ENCODE data around the gene STMN1. TPM values are rescaled to one million over a fixed set of nuclear protein-coding genes. Genes with fewer than 3 reads are reported as not detected.

Gene STMN1
- total and polyA plus RNA-seq, 10 of the 15 experiments (the other 5 are each of a cell fraction or from before 2014, with no cell fraction given), result 220 to 1,272 (median 603) TPM

DNA sequence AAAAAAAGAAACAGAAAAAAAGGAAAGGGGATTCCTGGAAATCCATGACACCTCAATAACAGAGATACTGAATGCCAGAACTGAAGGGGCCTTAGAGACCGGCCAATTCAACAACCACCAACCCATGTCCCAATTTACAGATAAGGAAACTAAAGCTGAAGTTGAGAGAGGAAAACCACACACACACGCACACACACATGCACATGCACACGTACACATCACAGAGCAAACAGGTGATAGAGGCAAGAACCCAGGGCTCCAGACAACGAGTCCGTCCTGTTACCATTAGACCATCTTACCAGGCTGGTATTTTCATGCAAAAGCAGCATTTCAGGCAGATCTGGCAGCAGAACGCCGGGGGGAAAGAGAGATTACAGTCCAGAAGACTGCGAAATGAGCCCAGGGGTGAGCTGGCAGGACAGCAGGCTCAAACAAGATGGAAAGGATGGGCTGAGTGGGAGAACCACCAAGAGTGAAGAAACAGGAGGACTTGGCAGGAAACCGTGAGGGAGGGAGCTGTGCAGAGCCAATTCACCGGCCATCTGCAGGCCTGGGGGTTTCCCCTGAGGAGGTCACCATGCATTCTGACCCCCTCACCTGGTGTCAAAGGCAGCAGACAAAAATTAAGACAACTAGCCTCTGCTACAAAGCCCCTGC, 48.2 kb upstream of the STMN1 start:
- POLR2A ChIA-PET, result interaction anchor here (0.6 kb wide), 1 partner anchor 413 kb away, joined by 5 read pairs; no protein-coding TSS in a partner anchor
- in situ Hi-C loops (cut with MboI), result no loop called here
- no peak for FAIRE-seq
- no peak for DNase-seq (ENCODE audit: low read depth, low spot score)
- TF ChIP-seq ZSCAN29 (IDR thresholded peaks at IDR 0.05), result no peak
- TF ChIP-seq ZNF274 (IDR thresholded peaks at IDR 0.05; ENCODE audit: insufficient read depth, insufficient read length), result no peak
- TF ChIP-seq RB1 (IDR thresholded peaks at IDR 0.05; ENCODE audit: borderline replicate concordance), result no peak
- TF ChIP-seq, protein P1, sequence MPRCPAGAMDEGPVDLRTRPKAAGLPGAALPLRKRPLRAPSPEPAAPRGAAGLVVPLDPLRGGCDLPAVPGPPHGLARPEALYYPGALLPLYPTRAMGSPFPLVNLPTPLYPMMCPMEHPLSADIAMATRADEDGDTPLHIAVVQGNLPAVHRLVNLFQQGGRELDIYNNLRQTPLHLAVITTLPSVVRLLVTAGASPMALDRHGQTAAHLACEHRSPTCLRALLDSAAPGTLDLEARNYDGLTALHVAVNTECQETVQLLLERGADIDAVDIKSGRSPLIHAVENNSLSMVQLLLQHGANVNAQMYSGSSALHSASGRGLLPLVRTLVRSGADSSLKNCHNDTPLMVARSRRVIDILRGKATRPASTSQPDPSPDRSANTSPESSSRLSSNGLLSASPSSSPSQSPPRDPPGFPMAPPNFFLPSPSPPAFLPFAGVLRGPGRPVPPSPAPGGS (IDR thresholded peaks at IDR 0.05; ENCODE audit: borderline replicate concordance, insufficient read depth, low read depth, low read length, poor library complexity, severe bottlenecking), result no peak
- TF ChIP-seq SP1 (IDR thresholded peaks at IDR 0.05; ENCODE audit: low read depth, low read length), result no peak
- no peak for TF ChIP-seq BCL11A (IDR thresholded peaks at IDR 0.05; ENCODE audit: low read depth, low read length)
- TF ChIP-seq RCOR1 (conservative IDR thresholded peaks at IDR 0.05; ENCODE audit: low read depth, low read length), result no peak
- Histone ChIP-seq H3K79me2 (ENCODE audit: control insufficient read depth, insufficient read depth, low read length) (no peaks in the 10 kb centered on the region), H3K9me3 (replicated peaks; ENCODE audit: control insufficient read depth, insufficient read depth, low read length) (no peaks in the 10 kb centered on the region), H3K9ac (ENCODE audit: control insufficient read depth, insufficient read depth, low read length) (no peak overlapping the region), H3K27ac (ENCODE audit: control insufficient read depth, insufficient read depth) (no peak overlapping the region), H2AFZ (ENCODE audit: control insufficient read depth, low read depth, low read length) (no peak overlapping the region), H3K4me3 (no peak overlapping the region), H3K4me2 (ENCODE audit: control insufficient read depth, insufficient read depth) (no peak overlapping the region), H3K27me3 (replicated peaks in 1 of 2; ENCODE audit: control insufficient read depth in 2 of 2, insufficient read depth in 2 of 2, low read length in 1 of 2) (no peaks in the 10 kb centered on the region), H4K20me1 (ENCODE audit: control insufficient read depth, insufficient read depth) (no peaks in the 10 kb centered on the region), H3K36me3 (ENCODE audit: control insufficient read depth in 2 of 2, insufficient read depth in 2 of 2, low read length in 1 of 2) (peaks cover 0 to 1% of the 10 kb centered on the region in 2 experiments; a peak in 2 of 4 replicates), H3K4me1 (ENCODE audit: control insufficient read depth, insufficient read depth, low read length) (no peaks in the 10 kb centered on the region)
- intact Hi-C loops (cut with micrococcal nuclease; ENCODE audit: unreplicated experiment), result no loop called here
- no TSS peak for BruUV-seq (replicated peaks)
- 45% methylated on average over 10 of the region's 10 CpGs for WGBS (ENCODE audit: insufficient coverage, insufficient replicate concordance, low lambda C conversion rate, missing lambda C conversion rate)
- CTCF ChIA-PET, result no interaction called here
- SMC1A ChIA-PET (ENCODE audit: uncharacterized antibody, unreplicated experiment), result interaction anchor here (1.1 to 1.4 kb wide), 2 partner anchors 10 to 59 kb away, joined by 3 read pairs; no protein-coding TSS in a partner anchor
- RAD21 ChIA-PET (ENCODE audit: unreplicated experiment), result no interaction called here
- ATAC-seq, result no peak
